NCI-H345 treated with DMSO at 0.1 percent for 48 hours (cell line): Measurements from ENCODE around the gene SIMC1.
"Not testable (repeated sequence)": the region's sequence is repeated elsewhere in the genome, so short reads cannot be mapped to it uniquely, and the experiment has no call there.

Experiments
- DNase-seq: peaks from one replicate; lab custom pipeline; 2025; ENCODE audit not compliant: unreplicated experiment; lab: John Stamatoyannopoulos, UW

Gene SIMC1

DNA sequence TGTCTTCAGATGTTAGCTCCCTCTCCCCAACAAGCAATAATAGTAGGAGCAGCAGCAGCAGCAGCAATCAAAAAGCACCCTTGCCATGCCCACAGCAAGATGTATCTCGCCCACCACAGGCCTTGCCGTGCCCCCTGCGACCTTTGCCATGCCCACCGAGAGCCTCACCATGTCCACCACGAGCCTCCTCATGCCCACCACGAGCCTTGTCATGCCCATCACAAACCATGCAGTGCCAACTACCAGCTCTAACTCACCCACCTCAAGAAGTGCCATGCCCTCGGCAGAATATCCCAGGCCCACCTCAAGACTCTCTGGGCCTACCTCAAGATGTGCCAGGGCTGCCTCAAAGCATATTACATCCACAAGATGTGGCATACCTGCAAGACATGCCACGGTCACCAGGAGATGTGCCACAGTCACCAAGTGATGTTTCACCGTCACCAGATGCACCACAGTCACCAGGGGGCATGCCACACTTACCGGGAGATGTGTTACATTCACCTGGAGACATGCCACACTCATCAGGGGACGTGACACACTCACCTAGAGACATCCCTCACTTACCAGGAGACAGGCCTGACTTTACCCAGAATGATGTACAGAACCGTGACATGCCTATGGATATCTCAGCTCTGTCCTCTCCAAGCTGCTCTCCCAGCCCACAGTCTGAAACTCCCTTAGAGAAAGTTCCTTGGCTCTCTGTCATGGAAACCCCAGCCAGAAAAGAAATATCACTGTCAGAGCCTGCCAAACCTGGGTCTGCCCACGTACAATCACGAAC is 52.0 kb downstream of the SIMC1 start:
- not testable (repeated sequence) for DNase-seq

DNA sequence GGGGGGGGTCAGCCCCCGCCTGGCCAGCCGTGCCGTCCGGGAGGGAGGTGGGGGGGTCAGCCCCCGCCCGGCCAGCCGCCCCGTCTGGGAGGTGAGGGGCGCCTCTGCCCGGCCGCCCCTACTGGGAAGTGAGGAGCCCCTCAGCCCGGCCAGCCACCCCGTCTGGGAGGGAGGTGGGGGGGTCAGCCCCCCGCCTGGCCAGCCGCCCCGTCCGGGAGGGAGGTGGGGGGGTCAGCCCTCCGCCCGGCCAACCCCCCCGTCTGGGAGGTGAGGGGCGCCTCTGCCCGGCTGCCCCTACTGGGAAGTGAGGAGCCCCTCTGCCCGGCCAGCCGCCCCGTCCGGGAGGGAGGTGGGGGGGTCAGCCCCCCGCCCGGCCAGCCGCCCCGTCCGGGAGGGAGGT is 67.1 kb downstream of the SIMC1 start:
- not testable (repeated sequence) for DNase-seq

DNA sequence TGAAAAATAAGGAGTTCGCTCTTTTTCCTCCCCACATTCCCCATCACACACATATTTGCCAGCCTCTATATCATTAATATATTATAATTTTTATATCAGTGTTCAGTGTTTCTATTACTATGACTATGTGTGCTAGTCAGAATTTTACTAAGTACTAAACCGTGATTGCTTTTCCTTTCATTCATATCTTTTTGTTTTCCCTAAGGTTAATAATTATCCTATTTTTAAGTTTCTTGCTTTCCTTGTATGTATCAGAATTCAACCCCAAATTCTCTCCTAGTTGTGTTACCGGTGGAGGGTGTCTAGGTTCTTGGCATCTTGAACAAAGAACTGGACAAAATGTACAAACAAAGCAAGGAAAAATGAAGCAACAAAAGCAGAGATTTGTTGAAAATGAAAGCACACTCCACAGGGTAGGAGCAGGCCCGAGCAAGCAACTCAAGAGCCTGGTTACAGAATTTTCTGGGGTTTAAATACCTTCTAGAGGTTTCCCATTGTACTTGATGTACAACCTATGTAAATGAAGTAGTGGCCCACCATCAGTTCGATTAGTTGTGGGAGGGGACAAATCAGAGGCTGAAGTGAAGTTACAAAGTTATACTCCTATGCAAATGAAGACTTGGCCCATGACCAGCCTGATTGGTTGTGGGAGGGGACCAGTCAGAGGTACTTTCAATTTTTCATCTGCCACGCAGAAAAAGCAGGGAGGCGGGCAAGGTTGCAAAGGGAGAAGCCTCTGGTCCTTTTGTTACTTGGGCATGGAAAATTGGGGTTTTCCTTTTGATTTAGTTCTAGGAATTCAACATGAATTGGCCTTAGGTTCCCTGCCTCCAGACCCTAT is 79.5 kb downstream of the SIMC1 start:
- no peak for DNase-seq

DNA sequence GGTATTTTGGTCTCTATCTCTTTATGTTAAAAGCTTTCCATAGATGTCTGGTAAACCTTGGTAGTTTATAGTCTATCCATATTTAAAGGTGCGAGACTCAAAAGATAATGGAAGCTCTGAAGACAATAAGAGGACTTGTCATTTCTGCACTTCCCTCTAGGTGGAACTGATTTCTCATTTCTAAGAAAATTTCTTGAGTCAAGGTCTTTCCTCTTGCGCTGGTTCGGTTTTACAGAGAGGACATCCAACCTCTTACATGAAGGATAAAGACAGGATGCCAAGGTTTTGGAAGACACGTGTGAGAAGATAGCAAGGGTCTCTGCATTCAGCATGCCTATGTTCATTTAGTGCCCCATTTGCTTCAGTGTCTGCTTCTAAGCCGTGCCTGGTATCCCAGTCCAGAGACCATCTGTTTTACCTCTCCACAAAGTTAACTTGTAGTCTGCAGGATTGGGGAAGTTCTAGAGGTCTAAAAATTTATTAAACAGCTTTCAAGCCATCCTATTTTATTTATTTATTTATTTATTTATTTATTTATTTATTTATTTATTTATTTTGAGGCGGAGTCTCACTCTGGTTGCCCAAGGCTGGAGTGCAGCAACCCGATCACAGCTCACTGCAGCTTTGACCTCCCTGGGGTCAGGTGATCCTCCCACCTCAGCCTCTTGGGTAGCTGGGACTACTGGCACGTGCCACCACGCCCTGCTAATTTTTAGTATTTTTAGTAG is 81.8 kb downstream of the SIMC1 start:
- no peak for DNase-seq

DNA sequence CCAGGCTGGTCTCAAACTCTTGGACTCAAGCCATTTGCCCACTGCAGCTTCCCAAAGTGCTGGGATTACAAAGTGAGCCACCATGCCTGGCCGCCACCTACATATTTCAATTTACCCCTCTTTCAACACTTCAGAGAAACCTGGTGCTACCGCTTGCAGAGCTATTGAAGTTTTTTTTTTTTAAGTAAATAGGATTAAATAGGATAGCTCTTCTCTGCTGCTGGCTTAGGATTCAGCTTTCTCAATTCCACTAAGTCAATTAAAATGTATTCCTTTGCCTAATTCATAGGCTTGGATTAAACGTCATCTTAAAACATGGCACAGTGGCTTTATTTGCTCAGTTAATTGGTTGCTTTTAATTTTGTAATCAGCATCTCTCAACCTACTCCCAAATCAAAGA is 82.4 kb downstream of the SIMC1 start:
- DNase-seq: no peak

DNA sequence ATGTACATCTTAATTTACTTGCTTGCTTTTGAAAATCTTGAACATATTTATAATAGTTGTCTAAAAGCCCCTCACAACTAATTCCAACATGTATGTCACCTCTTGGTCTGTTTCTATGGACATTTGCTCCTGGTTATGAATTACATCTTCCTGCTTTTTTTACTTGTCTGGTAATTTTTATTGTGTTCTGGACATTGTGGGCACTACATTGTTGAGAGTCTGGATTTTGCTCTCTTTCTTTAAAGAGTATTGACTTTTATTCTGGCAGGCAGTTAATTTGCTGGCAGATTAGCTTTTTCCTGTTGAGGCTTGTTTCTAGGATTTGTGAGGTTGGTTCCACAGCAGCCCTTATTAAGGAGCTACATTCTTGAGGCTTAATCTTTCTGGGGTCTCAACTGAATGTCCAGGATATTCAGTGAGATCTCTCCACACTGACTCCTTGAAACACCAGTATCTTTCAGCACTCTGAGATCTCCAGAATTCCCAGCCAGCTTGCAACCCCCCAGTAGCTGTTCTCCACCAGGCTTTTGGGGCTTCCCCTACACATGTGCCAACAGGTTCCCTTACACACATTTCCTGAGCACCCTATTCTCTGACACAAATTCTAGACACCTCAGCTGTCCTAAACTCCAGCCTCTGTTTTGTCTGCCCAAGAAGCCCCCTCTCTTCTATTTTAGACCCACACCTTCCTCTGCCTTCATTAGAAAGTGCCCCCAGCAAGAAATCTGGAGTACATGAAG is 96.0 kb downstream of the SIMC1 start:
- DNase-seq: no peak

DNA sequence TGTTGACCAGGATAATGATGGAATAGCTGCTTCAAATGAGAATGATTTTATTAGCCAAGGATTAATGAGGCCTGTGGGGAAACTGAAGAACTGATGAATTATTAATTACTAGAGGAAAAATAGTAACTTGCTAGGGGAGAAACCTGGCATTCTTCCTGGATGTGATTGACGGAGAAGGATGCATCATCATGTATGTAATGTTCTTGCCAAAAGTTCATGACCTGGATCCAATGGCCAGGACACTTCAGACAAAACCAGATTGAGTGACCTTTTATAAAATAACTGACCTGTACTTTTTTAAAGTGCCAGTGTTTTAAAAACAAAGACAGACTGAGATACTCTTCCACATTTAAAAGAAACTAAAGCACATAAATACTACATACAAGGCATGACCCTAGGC is 99.7 kb downstream of the SIMC1 start:
- DNase-seq: no peak

DNA sequence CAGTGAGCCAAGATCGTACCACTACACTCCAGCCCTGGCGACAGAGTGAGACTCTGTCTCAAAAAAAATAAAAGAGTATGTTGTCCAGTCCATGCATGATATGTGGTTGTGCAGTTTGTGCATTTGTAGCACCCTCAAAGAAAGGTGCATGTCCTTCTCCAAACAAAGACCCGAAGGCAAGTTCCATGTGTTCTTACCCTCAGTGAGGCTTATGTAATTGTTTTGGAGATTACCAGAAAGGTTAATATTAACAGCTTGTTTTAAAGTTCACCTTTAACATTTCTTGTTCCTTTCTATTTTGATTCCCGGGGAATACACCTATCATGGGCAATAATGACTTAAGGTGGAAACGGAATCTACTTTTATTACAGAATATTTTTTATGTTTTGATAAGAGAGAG is 101.1 kb downstream of the SIMC1 start:
- no peak for DNase-seq

DNA sequence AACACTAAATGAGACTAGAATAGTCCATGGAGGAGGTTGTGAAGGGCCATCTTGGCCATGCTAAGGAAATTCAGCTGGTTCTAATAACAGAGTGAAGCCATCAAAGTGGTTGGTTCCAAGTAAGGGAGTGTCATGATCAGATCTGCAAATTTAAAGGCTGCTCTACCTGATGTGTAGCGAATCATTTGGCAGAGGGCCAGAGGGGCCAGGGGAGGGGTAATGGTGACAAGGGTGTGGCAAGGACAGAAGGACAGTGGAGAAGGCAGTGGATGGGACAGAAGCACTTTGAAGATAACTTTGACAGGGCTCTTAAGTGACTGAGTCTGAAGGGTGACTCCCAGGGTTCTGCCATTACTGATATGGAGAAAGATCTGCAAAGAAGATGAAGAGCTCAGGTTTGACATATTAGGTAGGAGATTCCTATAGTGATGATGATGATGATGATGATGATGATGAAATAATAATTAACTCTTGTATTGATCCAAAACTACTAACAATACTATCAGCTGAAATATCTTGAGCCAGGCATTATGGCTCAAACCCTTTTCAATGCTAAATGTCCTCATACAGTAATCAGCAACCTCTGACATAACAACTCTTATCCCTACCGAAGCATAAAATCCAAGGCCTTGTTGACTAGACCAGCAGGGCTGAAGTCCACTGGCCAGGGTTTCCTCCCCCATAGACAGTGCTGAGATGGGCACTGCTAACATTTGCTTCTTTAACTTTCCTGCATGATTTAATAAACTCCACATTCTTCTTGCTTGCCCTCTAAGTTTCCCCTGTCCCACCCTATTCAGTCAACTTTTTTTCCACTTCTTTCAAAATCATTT is 103.3 kb downstream of the SIMC1 start:
- no peak for DNase-seq

DNA sequence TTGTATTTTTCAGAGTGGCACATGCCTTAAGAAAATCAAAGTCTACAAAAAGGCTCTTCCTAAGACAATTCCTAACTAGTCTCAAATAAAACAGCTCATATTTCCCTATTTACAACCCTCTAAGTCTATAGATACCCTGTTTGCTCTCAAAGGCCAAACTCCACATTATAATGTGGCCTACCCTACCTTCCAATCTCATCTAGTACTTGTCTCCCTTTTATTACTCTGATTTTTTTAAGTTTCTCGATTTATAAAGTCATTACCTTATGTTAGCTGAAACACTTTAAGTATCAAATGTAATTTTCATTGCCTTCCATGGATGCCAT is 103.9 kb downstream of the SIMC1 start:
- no peak for DNase-seq

DNA sequence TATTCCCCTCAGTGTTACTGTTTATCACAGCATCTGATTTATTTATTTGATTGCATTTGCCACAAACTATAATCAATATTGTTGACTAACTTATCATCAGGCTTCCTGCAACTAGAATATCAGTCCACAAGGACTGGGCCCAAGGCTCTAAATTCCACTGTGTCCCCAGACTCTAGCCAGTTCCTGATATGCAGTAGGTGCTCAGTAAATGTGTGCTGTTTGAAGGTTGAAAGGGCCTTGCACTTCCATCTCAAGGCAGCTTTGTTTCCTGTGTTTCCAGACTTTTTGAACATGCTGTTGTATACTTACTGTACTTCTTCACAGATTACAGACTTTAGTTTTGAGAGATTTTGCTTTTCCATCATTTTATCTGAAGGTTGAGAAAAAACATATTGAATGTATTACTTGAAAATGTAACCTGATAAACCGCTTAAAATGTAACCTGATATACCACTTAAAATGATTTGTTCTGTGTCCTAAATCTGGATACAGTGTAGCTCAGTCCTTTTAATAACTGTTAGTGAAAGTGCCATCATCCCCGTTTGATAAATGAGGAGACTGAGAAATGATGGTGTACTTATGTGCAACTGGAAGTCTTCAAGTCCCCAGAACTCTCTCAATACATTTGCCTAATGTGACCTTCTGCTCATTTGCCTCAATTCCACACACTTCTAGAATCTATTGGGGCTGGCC is 104.7 kb downstream of the SIMC1 start:
- no peak for DNase-seq

DNA sequence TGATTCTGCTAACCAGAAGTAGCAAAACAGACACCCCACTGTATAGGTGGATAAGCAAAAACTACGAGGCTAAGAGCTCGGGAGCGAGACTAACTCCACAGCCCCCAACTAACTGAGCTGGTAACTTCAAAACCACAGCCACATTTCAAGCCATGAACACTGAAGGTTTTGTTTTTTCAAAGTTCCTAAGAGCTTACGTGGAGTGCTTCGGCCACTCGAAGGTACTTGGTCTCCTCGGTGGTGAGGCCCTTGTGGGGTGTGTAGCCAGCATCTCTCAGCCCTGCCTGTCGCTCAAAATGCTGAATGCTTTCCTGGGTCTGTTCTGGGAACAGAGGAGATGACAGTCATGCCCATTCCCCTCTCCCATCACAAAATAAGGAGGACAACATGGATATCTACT is 112.2 kb downstream of the SIMC1 start:
- no peak for DNase-seq

DNA sequence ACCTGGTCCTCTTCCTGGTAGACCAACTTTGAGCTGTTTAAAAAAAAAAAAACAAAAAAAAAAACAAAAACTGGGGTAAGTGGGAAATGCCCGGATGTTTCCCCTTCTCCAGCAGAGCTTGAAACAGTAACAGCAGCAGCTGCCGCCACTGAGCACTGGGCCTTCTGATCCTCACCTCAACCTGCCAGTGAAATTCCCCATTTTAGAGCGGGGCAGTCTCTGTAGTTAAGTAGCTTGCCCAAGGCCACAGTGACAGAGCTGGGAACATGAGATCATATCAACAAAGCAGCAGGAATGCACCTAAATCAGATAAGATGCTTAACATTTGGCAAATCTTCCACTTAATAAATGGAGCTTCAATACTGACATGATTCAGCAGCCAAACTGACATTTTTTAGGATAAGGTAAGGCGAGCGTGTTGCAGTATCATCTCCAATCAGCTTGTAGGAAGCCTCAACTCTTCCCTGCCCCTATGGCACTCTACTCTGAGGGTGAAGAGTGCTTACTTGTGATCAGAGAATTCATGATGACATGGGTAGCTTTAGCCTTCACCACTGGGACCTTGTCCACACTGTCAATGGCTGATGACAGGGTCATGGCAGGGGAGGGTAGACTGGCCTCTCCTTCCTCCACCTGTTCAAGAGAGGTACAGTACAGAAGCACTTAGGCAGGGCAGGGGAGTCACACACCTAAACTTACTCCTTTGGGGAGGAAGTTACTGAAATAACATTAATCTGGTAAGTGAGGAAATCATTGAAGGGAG is 114.1 kb downstream of the SIMC1 start:
- no peak for DNase-seq

DNA sequence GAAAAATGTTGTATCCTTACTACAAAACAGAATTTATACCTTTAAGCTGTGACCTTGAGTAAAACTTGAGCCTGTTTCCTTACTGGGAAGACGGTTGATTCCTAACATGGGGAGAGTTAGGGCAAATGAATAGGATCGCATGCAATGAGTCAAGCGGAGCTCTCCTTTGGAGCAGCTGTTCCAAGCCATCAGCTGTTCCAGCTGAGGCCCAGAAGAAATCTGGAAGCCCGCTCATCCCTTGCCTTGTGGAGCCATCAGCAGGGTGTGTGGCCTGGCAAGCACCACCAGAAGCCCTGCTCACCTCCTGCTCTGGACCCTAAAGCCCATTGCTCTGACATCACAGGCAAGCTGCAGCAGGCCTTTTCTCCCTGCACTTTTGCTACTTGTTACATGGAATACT is 115.3 kb downstream of the SIMC1 start:
- DNase-seq: no peak

DNA sequence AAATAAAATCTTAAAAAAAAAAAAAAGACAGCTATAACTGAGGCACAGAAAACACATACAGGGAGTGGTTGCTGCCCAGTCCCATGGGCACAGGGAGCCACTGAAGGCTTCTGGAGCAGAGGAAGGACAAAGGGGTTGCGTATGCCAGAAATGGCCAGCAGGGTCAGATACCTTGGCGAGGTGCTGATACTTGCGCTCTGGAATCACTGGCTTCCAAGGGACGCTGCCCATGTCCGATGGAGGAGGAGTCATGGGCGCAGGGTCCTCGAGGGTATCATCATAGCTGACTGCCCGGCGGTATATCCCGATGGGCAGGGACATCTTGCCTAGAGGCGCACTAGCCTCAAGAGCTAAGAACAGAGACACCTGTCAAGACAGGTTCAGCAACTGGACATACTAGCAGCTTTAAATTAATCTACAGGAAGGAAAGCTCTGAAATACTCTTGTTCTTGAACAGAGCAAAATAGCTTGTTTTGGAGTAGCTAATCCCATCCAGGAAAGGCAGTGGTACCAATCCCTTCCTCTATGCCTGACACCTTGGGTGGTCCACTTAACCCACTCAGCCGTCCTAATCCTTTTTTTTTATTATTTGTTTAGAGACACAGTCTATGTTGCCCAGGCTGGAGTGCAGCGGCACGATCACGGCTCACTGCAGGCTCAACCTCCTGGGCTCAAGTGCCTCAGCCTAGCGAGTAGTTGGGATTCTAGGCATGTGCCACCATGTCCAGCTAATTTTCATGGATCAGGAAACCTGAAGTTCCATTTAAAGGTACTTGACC is 117.4 kb downstream of the SIMC1 start:
- DNase-seq: peak; percentile 39

DNA sequence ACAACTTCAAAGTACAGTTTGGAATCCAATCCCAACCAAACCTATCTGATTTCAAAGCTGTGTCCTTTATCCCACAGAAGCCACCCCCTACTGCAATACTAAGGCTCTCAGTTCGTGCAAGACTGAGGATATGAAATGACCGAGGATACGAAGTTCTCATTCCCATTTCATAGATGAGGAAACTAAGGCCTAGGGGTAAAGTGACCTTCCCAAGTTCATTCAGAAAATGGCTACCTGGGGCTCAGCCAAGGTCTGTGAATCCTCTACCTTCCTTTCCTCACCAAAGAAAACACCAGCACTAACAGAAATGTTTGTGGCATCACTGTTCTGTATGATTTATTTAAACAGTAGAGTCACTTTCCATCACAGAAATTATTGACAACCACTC is 117.9 kb downstream of the SIMC1 start:
- DNase-seq: no peak

DNA sequence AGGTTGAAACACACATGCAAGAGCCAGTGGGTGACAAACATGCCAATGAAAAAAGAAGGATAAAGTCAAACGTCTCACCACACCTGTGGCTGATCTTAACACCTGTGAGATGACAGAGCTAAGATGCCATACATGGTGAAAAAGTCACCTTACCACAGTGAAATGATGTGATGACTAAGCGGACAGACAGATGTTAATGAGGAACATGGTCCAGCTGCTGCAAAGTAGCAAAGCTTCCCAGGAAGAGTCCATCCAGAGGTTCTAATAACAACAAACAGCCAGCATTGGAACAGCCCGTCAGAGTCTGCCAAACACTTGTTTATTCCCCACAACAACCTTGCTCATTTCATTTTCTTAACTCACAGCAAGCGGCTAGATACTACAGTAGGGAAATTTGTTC is 121.4 kb downstream of the SIMC1 start:
- DNase-seq: no peak

DNA sequence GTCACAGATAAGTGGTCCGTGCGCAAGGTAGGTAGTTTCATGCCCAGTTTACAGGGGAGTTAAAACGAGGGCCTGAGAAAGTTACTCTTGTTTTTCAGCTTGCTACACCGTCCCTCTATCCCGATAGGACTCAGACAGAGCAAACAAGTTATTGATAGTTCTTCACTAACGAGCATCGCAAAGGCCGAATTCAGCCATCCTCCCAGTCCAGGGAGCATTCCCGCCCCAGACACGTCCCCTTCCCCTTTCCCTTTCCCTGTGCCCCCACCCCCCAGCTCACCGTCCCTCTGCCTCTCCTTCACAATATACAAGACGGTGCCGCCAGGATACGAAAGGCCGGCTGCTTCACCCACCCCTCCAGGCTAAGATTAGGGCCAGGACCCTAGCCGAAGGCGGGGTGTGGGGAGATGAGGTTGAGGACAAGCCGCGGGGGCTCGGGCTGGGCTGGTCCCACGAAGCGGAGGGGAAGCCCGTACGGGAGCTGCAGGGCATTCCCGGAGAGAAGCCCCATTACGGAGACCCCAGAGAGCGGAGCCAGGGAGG is 122.7 kb downstream of the SIMC1 start:
- no peak for DNase-seq
